ENCODE measurements around the gene ELAVL1. TPM values are rescaled to one million over a fixed set of nuclear protein-coding genes. Genes with fewer than 3 reads are reported as not detected.

Gene ELAVL1
- polyA plus RNA-seq, 3 donors from 2014 or later = 48.9 to 62.0 (median 54.1) TPM

DNA sequence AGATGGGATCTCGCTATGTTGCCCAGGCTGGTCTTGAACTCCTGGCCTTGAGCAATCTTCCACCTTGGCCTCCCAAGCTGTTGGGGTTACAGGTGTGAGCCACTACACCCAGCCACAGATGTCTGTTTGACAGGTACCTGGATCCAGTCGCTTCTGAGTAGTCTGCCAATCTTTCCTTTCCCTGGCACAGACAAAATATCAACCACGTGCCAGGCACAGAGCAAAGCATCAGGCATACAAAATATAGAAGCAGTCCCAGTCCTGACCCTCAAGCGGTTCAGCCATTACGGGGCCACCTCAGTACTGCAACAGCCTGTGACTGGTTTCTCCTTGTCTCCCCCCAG is 3.8 kb downstream of the ELAVL1 start:
- no peaks in the 10 kb centered on the region for H3K36me3 Mint-ChIP-seq
- H3K9me3 Mint-ChIP-seq = no peaks in the 10 kb centered on the region
- H3K27ac Mint-ChIP-seq = peak overlapping the region; percentile 38 to 92 (median 78)
- peak overlapping the region in 4 of 5 donors; percentile 75 to 85 (median 76) for H3K4me3 Mint-ChIP-seq
- no peak for DNase-seq
- peaks cover 0 to 9% (median 9%) of the 10 kb centered on the region in 3 donors for H3K27me3 Mint-ChIP-seq (ENCODE audit: low read depth in 3 of 3)
- peaks cover 55 to 65% of the 10 kb centered on the region in 2 donors for H3K4me1 Mint-ChIP-seq

DNA sequence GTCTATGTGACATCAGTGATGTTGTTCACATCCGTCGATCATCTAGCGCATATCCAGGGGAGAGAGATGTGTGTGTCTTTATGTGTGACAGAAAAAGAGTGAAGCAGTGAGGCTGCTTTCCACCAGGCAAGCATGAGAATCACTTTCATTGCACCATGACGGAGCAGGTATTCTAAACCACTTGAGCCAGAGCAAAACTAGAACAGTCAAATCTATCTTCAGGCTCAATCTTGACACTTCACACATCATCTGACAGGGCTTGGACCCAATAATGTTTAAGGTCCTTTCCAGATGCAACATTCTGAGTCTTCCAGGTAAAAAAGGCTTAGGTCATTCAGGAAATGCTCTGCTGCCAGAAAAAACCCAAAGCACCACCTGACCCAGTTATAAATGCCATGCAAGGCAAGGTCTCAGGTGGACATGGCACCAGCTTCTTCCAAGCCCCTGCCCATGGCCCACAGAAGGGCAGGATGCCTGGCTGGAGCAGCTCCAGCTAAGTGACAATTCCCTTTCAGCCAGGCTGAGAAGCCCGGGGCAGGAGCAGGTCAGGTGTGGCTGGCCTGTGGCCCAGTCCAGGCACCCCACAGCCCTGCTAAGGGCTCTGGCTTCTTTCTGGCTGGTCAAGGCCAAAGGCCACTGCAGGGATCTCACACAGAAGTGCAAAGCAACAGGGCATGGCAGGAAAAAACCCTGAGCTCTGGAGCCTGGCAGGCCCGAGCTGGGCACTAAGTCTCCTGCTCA is 5.0 kb downstream of the ELAVL1 start:
- peaks cover 0 to 9% (median 6%) of the 10 kb centered on the region in 3 donors for H3K27me3 Mint-ChIP-seq (ENCODE audit: low read depth in 3 of 3)
- no peaks in the 10 kb centered on the region for H3K36me3 Mint-ChIP-seq
- H3K9me3 Mint-ChIP-seq = no peaks in the 10 kb centered on the region
- H3K4me3 Mint-ChIP-seq = peak overlapping the region in 1 of 5 donors; percentile 22
- peak overlapping the region in 3 of 6 donors; percentile 5 to 62 (median 34) for H3K27ac Mint-ChIP-seq
- peaks cover 56 to 72% of the 10 kb centered on the region in 2 donors for H3K4me1 Mint-ChIP-seq
- no peak for DNase-seq

DNA sequence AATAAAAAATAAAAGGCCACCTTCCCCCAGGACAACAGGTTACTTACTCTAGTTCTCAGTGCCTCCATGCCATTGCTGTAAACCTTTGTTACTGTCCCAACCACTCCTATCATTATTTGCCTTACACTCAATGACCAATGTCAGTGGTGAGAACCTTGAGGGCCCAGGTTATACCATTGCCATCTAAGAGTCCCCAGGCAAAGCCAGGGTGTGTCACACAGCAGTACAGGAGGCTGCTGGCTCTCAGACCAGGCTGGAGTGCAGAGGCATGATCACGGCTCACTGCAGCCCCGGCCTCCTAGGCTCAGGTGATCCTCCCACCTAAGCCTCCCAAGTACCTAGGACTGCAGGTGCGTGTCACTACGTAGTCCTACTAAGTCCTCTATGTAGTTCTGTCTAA is 6.1 kb downstream of the ELAVL1 start:
- DNase-seq = no peak
- no peaks in the 10 kb centered on the region for H3K36me3 Mint-ChIP-seq
- H3K27me3 Mint-ChIP-seq (ENCODE audit: low read depth in 3 of 3) = peaks cover 0 to 7% (median 2%) of the 10 kb centered on the region in 3 donors
- H3K9me3 Mint-ChIP-seq = no peaks in the 10 kb centered on the region
- H3K4me1 Mint-ChIP-seq = peaks cover 58 to 78% of the 10 kb centered on the region in 2 donors
- H3K27ac Mint-ChIP-seq = no peak overlapping the region
- H3K4me3 Mint-ChIP-seq = no peak overlapping the region

DNA sequence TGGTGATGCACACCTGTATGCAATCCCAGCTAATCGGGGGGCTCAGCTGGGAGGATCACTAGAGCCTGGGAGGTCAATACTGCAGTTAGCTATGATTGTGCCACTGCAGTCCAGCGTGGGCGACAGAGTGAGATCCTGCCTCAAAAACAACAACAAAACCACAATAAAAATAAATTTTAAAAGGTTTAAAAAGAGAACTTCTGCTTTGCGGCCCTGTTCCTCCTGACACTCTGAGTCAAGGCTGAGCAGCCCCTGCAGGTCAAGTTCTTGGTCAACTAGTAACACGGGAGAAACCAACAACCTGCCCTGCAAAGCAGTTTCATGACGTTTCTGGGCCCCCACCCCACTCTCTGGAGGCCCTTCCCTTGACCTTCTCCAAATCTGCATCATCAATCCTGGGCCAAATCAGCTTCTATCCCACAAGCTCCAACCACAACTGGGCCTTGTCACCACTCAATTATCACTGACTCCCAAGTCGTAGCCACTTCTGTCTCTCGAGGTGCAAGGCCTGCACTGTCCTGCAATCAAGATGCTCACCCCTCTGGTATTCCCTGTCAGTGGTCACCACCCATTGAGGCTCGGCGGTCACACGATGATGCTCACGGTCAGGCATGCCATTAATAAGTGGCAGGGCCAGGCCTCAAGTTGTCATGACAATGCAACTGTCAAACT is 7.5 kb downstream of the ELAVL1 start:
- no peaks in the 10 kb centered on the region for H3K36me3 Mint-ChIP-seq
- DNase-seq = no peak
- peak overlapping the region in 1 of 6 donors; percentile 44 for H3K27ac Mint-ChIP-seq
- peaks cover 60 to 79% of the 10 kb centered on the region in 2 donors for H3K4me1 Mint-ChIP-seq
- H3K9me3 Mint-ChIP-seq = no peaks in the 10 kb centered on the region
- no peak overlapping the region for H3K4me3 Mint-ChIP-seq
- peaks cover 0 to 3% (median 2%) of the 10 kb centered on the region in 3 donors for H3K27me3 Mint-ChIP-seq (ENCODE audit: low read depth in 3 of 3)

GRCh38 chr19:7996883-7997282 is 8.6 kb downstream of the ELAVL1 start:
- no peak overlapping the region for H3K4me3 Mint-ChIP-seq
- H3K27me3 Mint-ChIP-seq (ENCODE audit: low read depth in 3 of 3) = no peaks in the 10 kb centered on the region
- DNase-seq = no peak
- H3K27ac Mint-ChIP-seq = peak overlapping the region in 2 of 6 donors; percentile 41 to 49
- H3K4me1 Mint-ChIP-seq = peaks cover 56 to 78% of the 10 kb centered on the region in 2 donors
- H3K9me3 Mint-ChIP-seq = no peaks in the 10 kb centered on the region
- H3K36me3 Mint-ChIP-seq = no peaks in the 10 kb centered on the region

DNA sequence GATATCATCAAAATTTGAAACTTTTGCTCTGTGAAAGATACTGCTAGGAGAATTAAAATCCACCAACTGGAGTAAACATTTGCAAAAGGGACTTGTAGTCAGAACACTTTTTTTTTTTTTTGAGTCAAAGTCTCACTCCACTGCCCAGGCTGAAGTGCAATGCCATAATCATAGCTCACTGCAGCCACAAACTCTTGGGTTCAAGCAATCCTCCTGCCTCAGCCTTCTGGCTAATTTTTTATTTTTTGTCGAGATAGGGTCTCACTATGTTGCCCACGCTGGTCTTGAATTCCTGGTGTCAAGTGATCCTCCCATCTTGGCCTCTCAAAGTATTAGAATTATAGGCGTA is 9.7 kb downstream of the ELAVL1 start:
- no peak for DNase-seq
- H3K9me3 Mint-ChIP-seq = no peaks in the 10 kb centered on the region
- peaks cover 3 to 5% (median 5%) of the 10 kb centered on the region in 3 donors for H3K36me3 Mint-ChIP-seq
- H3K27ac Mint-ChIP-seq = peak overlapping the region in 1 of 6 donors; percentile 32
- peaks cover 45 to 72% of the 10 kb centered on the region in 2 donors for H3K4me1 Mint-ChIP-seq
- H3K27me3 Mint-ChIP-seq (ENCODE audit: low read depth in 3 of 3) = no peaks in the 10 kb centered on the region
- H3K4me3 Mint-ChIP-seq = no peak overlapping the region

GRCh38 chr19:7994928-7995809 is 10.3 kb downstream of the ELAVL1 start:
- Mint-ChIP-seq H3K4me1 (peaks cover 44 to 69% of the 10 kb centered on the region in 2 donors), H3K36me3 (peaks cover 3 to 5% (median 5%) of the 10 kb centered on the region in 3 donors)

GRCh38 chr19:7994114-7994513 is 11.3 kb downstream of the ELAVL1 start:
- Mint-ChIP-seq H3K27me3 (ENCODE audit: low read depth in 3 of 3) (no peaks in the 10 kb centered on the region), H3K4me1 (peaks cover 38 to 61% of the 10 kb centered on the region in 2 donors), H3K36me3 (peaks cover 6 to 11% (median 9%) of the 10 kb centered on the region in 3 donors), H3K9me3 (no peaks in the 10 kb centered on the region), H3K4me3 (peak overlapping the region in 1 of 5 donors; percentile 31), H3K27ac (peak overlapping the region in 5 of 6 donors; percentile 2 to 46 (median 38))
- DNase-seq = no peak

More at GRCh38 chr19:7994928-7995809, 10.3 kb downstream of the ELAVL1 start:
- Mint-ChIP-seq H3K27ac (peak overlapping the region in 5 of 6 donors; percentile 7 to 65 (median 42)), H3K4me3 (no peak overlapping the region), H3K9me3 (no peaks in the 10 kb centered on the region), H3K27me3 (ENCODE audit: low read depth in 3 of 3) (no peaks in the 10 kb centered on the region)
- DNase-seq = no peak

- peak overlapping the region in 4 of 6 donors; percentile 2 to 46 (median 20) for H3K27ac Mint-ChIP-seq
Observed at GRCh38 chr19:7993560-7993959, 11.9 kb downstream of the ELAVL1 start.

GRCh38 chr19:7992575-7992974 is 12.9 kb downstream of the ELAVL1 start:
- H3K4me3 Mint-ChIP-seq = no peak overlapping the region
- no peak for DNase-seq
- peaks cover 9 to 20% (median 10%) of the 10 kb centered on the region in 3 donors for H3K36me3 Mint-ChIP-seq
- peaks cover 0 to under 1% (median 0%) of the 10 kb centered on the region in 3 donors for H3K27me3 Mint-ChIP-seq (ENCODE audit: low read depth in 3 of 3)
- peak overlapping the region in 1 of 6 donors; percentile 51 for H3K27ac Mint-ChIP-seq
- H3K4me1 Mint-ChIP-seq = peaks cover 34 to 55% of the 10 kb centered on the region in 2 donors
- no peaks in the 10 kb centered on the region for H3K9me3 Mint-ChIP-seq

More at GRCh38 chr19:7993560-7993959, 11.9 kb downstream of the ELAVL1 start:
- Mint-ChIP-seq H3K36me3 (peaks cover 6 to 11% (median 9%) of the 10 kb centered on the region in 3 donors), H3K4me3 (no peak overlapping the region), H3K9me3 (no peaks in the 10 kb centered on the region), H3K4me1 (peaks cover 38 to 61% of the 10 kb centered on the region in 2 donors), H3K27me3 (ENCODE audit: low read depth in 3 of 3) (no peaks in the 10 kb centered on the region)
- DNase-seq = no peak

GRCh38 chr19:7989071-7989575 is 16.3 kb downstream of the ELAVL1 start:
- Mint-ChIP-seq H3K27me3 (ENCODE audit: low read depth in 3 of 3) (peaks cover 0 to 2% (median 0%) of the 10 kb centered on the region in 3 donors), H3K4me1 (peaks cover 18 to 25% of the 10 kb centered on the region in 2 donors), H3K9me3 (no peaks in the 10 kb centered on the region), H3K4me3 (no peak overlapping the region), H3K36me3 (peaks cover 10 to 28% (median 17%) of the 10 kb centered on the region in 3 donors), H3K27ac (no peak overlapping the region)
- no peak for DNase-seq

DNA sequence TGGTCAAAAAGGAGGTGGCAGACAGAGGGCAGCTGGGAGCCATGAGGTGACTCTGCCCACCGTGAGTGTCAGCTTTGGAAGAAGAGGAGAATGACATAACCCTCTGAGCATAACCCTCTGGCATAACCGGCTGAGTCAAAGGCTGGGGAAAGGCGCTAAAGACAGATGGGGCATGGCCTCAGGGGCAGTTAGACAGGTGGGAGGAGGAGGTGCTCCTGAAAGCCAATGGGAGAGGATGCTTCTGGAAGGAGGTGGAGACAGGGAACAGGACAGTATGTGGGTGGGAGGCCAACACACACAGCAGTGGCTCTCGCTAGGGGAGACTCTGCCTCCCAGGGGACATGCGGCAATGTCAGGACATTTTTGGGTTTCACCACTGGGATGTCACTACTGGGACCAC is 17.1 kb downstream of the ELAVL1 start:
- no peak overlapping the region for H3K4me3 Mint-ChIP-seq
- DNase-seq = no peak

GRCh38 chr19:7987114-7987768 is 18.2 kb downstream of the ELAVL1 start:
- Mint-ChIP-seq H3K27ac (peak overlapping the region in 1 of 6 donors; percentile 11), H3K36me3 (peaks cover 10 to 37% (median 17%) of the 10 kb centered on the region in 3 donors), H3K4me1 (peaks cover 8 to 11% of the 10 kb centered on the region in 2 donors), H3K27me3 (ENCODE audit: low read depth in 3 of 3) (peaks cover 0 to 2% (median 0%) of the 10 kb centered on the region in 3 donors), H3K4me3 (no peak overlapping the region), H3K9me3 (no peaks in the 10 kb centered on the region)
- no peak for DNase-seq

More for the DNA sequence above, 17.1 kb downstream of the ELAVL1 start:
- H3K9me3 Mint-ChIP-seq = no peaks in the 10 kb centered on the region
- H3K27ac Mint-ChIP-seq = no peak overlapping the region
- peaks cover 10 to 28% (median 17%) of the 10 kb centered on the region in 3 donors for H3K36me3 Mint-ChIP-seq
- H3K27me3 Mint-ChIP-seq (ENCODE audit: low read depth in 3 of 3) = peaks cover 0 to 2% (median 0%) of the 10 kb centered on the region in 3 donors
- H3K4me1 Mint-ChIP-seq = peaks cover 13 to 17% of the 10 kb centered on the region in 2 donors
